ENCODE results near the gene AGPAT3. TPM values are rescaled to one million over a fixed set of nuclear protein-coding genes. Genes with fewer than 3 reads are reported as not detected.

AGPAT3 gene
- total RNA-seq, 1 experiment from 2014 or later = 13.0 TPM

GRCh38 chr21:43993420-43993934 is 128.5 kb downstream of the AGPAT3 start:
- H4K8ac ChIP-seq (replicated peaks; ENCODE audit: insufficient read length, low read depth, low read length) = no peak overlapping the region
- H3K79me1 ChIP-seq (ENCODE audit: insufficient read depth, low read depth, low read length, poor library complexity, severe bottlenecking) = no peaks in the 10 kb centered on the region
- no peak overlapping the region for H2AK5ac ChIP-seq (ENCODE audit: insufficient read length, low read length)
- H3K14ac ChIP-seq (ENCODE audit: insufficient read depth, low read length) = no peak overlapping the region; the same call in 1 of the 2 replicates
- H3K23me2 ChIP-seq (ENCODE audit: insufficient read length, low read depth, low read length, poor library complexity, severe bottlenecking) = no peaks in the 10 kb centered on the region
- Mint-ChIP-seq H3K9me3 (no peaks in the 10 kb centered on the region), H3K27me3 (ENCODE audit: low read depth) (no peaks in the 10 kb centered on the region; the same call in 1 of the 2 replicates), H3K4me1 (no peaks in the 10 kb centered on the region), H3K36me3 (ENCODE audit: insufficient read depth in 1 of 3, low read depth in 3 of 3) (no peaks in the 10 kb centered on the region), H3K4me3 (no peak overlapping the region), H3K27ac (no peak overlapping the region)
- H2BK120ac ChIP-seq (ENCODE audit: low read depth, low read length, poor library complexity, severe bottlenecking) = no peak overlapping the region
- no peak overlapping the region for H3T11ph ChIP-seq (ENCODE audit: low read length)
- H2AFZ ChIP-seq (ENCODE audit: low read length) = no peak overlapping the region
- no peaks in the 10 kb centered on the region for H3K27me3 ChIP-seq (ENCODE audit: insufficient read depth, low read length)
- no peaks in the 10 kb centered on the region for H3K79me2 ChIP-seq (ENCODE audit: insufficient read depth, low read length)
- H4K20me1 ChIP-seq (ENCODE audit: control insufficient read depth, insufficient read depth, insufficient read length) = no peaks in the 10 kb centered on the region
- no peaks in the 10 kb centered on the region for H3K4me1 ChIP-seq (ENCODE audit: insufficient read depth, low read length)
- H3K23ac ChIP-seq (ENCODE audit: insufficient read length, low read depth, low read length) = no peak overlapping the region
- no peak overlapping the region for H4K5ac ChIP-seq (ENCODE audit: insufficient read length, low read depth, low read length)
- no peaks in the 10 kb centered on the region for H3K9me3 ChIP-seq (ENCODE audit: control insufficient read depth, low read depth, low read length)
- TF ChIP-seq CTCF (conservative IDR thresholded peaks at IDR 0.05) = no peak
- H2BK15ac ChIP-seq (ENCODE audit: low read depth, low read length) = no peak overlapping the region
- H3K56ac ChIP-seq (ENCODE audit: insufficient read length, low read depth, low read length) = no peak overlapping the region
- no peak for DNase-seq
- no peak overlapping the region for H3K4ac ChIP-seq (ENCODE audit: low read depth, low read length)
- H3K27ac ChIP-seq (ENCODE audit: insufficient read length, low read depth, low read length) = no peak overlapping the region
- no peak overlapping the region for H3K18ac ChIP-seq (ENCODE audit: insufficient read length, low read depth, low read length)
- H2BK5ac ChIP-seq (ENCODE audit: insufficient read length, low read length) = no peak overlapping the region
- H3K9ac ChIP-seq (ENCODE audit: extremely low read depth, insufficient read length, low read length) = no peak overlapping the region
- H2BK20ac ChIP-seq (ENCODE audit: low read depth, low read length, poor library complexity, severe bottlenecking) = no peak overlapping the region
- no CpG with 5 or more reads among the region's 18 CpGs for WGBS (ENCODE audit: extremely low coverage, insufficient read length, low lambda C conversion rate)
- no peak overlapping the region for H4K91ac ChIP-seq (ENCODE audit: insufficient read length, low read depth, low read length)
- H3K4me2 ChIP-seq (ENCODE audit: insufficient read depth, insufficient read length, low read length) = no peak overlapping the region
- no peak overlapping the region for H2BK12ac ChIP-seq (ENCODE audit: insufficient read length, low read depth, low read length)
